Heart right ventricle (tissue), 16 donors: ENCODE data around the gene BICRAL. TPM values are rescaled to one million over a fixed set of nuclear protein-coding genes. Genes with fewer than 3 reads are reported as not detected.

ENCODE experiments used
- ATAC-seq, 8 donors: fragments of 200-7000 bp; cut with Tn5 transposase; one replicate each; pipeline ENCODE4 v1.9.1; 2020; ENCODE audit warnings: mild to moderate bottlenecking in 8 of 8, moderate library complexity in 8 of 8, moderate number of reproducible peaks in 1 of 8
- DNase-seq, 2 donors: peaks; one replicate each; pipeline ENCODE4 v3.0.0-alpha.2; 2020
- H3K27ac ChIP-seq, 10 donors: fragments of 200-600 bp; sonication (generic) in 2 of 10; one replicate each; pipeline versions ENCODE4 v1.5.0 to v1.8.0; 2020 to 2022; ENCODE audit warnings: mild to moderate bottlenecking in 3 of 10
- H3K27me3 ChIP-seq, 7 donors: fragments of 200-600 bp; one replicate each; pipeline ENCODE4 v1.8.0; 2021 to 2022; ENCODE audit warnings: mild to moderate bottlenecking in 2 of 7
- H3K36me3 ChIP-seq, 9 donors: fragments of 200-600 bp; sonication (generic) in 1 of 9; one replicate each; pipeline versions ENCODE4 v1.5.0 to v1.8.0; 2020 to 2022; ENCODE audit warnings: mild to moderate bottlenecking in 2 of 9
- H3K4me1 ChIP-seq, 9 donors: fragments of 200-600 bp; sonication (generic) in 1 of 9; one replicate each; pipeline versions ENCODE4 v1.5.0 to v1.8.0; 2020 to 2022; ENCODE audit warnings: mild to moderate bottlenecking in 4 of 9
- H3K4me3 ChIP-seq, 10 donors: fragments of 200-600 bp; sonication (generic) in 2 of 10; one replicate each; pipeline versions ENCODE4 v1.5.0 to v1.8.0; 2020 to 2022; ENCODE audit warnings: mild to moderate bottlenecking in 7 of 10, moderate library complexity in 2 of 10
- H3K9me3 ChIP-seq, 11 donors: fragments of 200-600 bp in 10 of 11; sonication (generic) in 2 of 11; one replicate each; pipeline versions ENCODE4 v1.5.0 to v1.8.0; 2013 to 2022; ENCODE audit warnings: mild to moderate bottlenecking in 2 of 11, control low read depth in 1 of 11, moderate library complexity in 1 of 11
- CTCF ChIP-seq, 9 donors: fragments of 200-600 bp; sonication (generic) in 2 of 9; IDR thresholded peaks; one replicate each; pipeline versions ENCODE4 v1.5.0 to v1.8.0; 2021 to 2022; ENCODE audit warnings: antibody characterized with exemption in 9 of 9, mild to moderate bottlenecking in 5 of 9, moderate library complexity in 1 of 9
- WGBS, 2 donors: extraction: QIAGEN DNeasy Blood & Tissue Kit; methylation state at CpG; one replicate each; pipeline ENCODE4 v1.1.7; 2013; ENCODE audit warnings: inconsistent platforms in 1 of 2; 5-methylcytosine and 5-hydroxymethylcytosine counted together
- intact Hi-C, 10 donors: fragments of 100-400 bp; cut with DNase I; formaldehyde crosslinking; loops; one replicate each; pipeline versions ENCODE4 v1.11.1 to v1.14.2; 2022
- polyA plus RNA-seq, 2 donors: library from polyadenylated mRNA; stranded (reverse); fragments of 200-250 nt; gene quantifications; one replicate each; pipeline ENCODE4 v1.2.3, GENCODE V29; 2013
- total RNA-seq, 10 donors: library from RNA; stranded (reverse); fragmentation: NEBNext Ultra II Directional in 3 of 10; extraction: Animal tissue kit (Norgen Biotek cat#: 25700) in 3 of 10; gene quantifications; one replicate each; pipeline versions ENCODE4 v1.2.1 to v1.2.4, GENCODE V29; 2021 to 2023
- donor health status: Arrhythmogenic right ventricular cardiomyopathy.
- donor health status: ischemic (EF 13 %, LVEDD 7.1; RV severe dilation, severe dysfunction).
- donor health status: healthy with polysubstance abuse.
- donor health status: DM: no; HTN: yes; CAD: no.
- donor health status: DM: no; HTN: no; CAD: no.
- donor health status: ischemic (EF 25% LVEDD 6.9; RV normal size, moderate dysfunction).
- donor health status: ischemic (EF 25% LVEDD 5.7; RV mildly dilated, moderate dysfunction).
- donor health status: healthy.
- donor health status: DM: yes; HTN: yes; CAD: no.
- donor health status: Ischemic cardiomyopathy.
- donor health status: ischemic (EF 35%, LVEDD 5.7; RV mildly dilated, moderate dysfunction).
- donor health status: nonischemic (EF 11% LVEDD 7.7; RV severe dilation, severe dysfunction).
- donor health status: DM: yes; HTN: yes; CAD: no.
- donor health status: PGD.
- donor health status: ischemic (EF 29% LVEDD 5.4; RV normal size, mild dysfunction).
- donor health status: nonischemic (EF 23%, LVEDD 6.1; RV moderate dilation, normal function).

Gene BICRAL
- total and polyA plus RNA-seq, 12 donors = 2.7 to 15.7 (median 13.4) TPM

DNA sequence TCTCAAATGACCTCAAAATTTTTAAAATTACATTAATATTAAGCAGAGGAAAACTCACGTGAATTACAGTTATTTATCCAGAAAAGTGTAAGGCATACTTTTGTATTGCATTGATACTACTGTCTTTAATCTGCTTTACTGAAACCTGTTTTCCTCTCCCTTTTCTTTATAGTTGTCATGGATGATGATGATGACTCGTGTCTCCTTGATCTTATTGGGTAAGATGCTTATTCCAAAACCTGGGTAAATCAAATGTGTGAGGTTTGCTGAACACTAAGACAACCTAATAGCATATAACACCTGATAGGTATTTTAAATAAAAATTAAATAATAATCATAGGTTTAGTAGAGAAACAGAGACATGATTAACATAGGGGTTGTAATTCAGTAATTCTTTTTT, 40.0 kb downstream of the BICRAL start:
- no peak overlapping the region for H3K4me3 ChIP-seq
- H3K4me1 ChIP-seq = peaks cover 0 to 37% (median 26%) of the 10 kb centered on the region in 9 donors
- intact Hi-C loops = loop anchor here in 3 of 10 donors (5.0 kb wide), 1 partner anchor 40 kb away; the partner anchor contains the start of gene BICRAL (in 3 of the 3)
- peak overlapping the region in 6 of 10 donors; percentile 28 to 77 (median 65) for H3K27ac ChIP-seq
- no peaks in the 10 kb centered on the region for H3K27me3 ChIP-seq
- 78 to 87% methylated on average over 2 of the region's 2 CpGs for WGBS, 2 donors
- no peak for TF ChIP-seq CTCF (IDR thresholded peaks at IDR 0.05)
- peaks cover 0 to 55% (median 35%) of the 10 kb centered on the region in 9 donors for H3K36me3 ChIP-seq
- H3K9me3 ChIP-seq = no peaks in the 10 kb centered on the region
- no peak for DNase-seq
- ATAC-seq = no peak

GRCh38 chr6:42829561-42830092, 47.8 kb downstream of the BICRAL start:
- WGBS, 2 donors = 96 to 97% methylated on average over 8 of the region's 8 CpGs
- Histone ChIP-seq H3K4me3 (no peak overlapping the region), H3K36me3 (peaks cover 5 to 100% (median 55%) of the 10 kb centered on the region in 9 donors), H3K9me3 (no peaks in the 10 kb centered on the region), H3K27ac (no peak overlapping the region), H3K27me3 (no peaks in the 10 kb centered on the region), H3K4me1 (no peaks in the 10 kb centered on the region)
- intact Hi-C loops = no loop called here
- no peak for ATAC-seq
- TF ChIP-seq CTCF (IDR thresholded peaks at IDR 0.05) = no peak
- DNase-seq = no peak

DNA sequence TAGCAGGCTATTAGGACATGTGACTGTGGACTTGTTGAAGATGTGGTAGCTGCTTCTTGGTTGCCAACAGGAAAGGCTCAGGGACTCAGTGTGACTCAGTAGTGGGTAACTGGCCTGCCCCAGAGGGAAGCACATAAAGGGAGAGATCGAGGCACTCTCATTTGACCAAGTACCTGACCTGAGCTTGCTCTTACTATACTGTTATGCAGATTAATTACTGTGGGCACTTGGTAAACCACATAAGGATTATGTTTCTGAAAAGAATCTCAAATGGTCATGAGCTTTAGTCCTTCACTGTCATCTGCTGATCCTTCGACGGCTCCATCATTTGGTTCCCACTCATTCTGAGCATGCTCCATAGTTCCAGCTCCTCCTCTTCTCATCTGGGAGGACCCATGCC, 49.4 kb downstream of the BICRAL start:
- peaks cover 4 to 100% (median 47%) of the 10 kb centered on the region in 9 donors for H3K36me3 ChIP-seq
- no peak overlapping the region for H3K4me3 ChIP-seq
- H3K27me3 ChIP-seq = no peaks in the 10 kb centered on the region
- no peaks in the 10 kb centered on the region for H3K4me1 ChIP-seq
- 89 to 93% methylated on average over 3 of the region's 3 CpGs for WGBS, 2 donors
- no peak overlapping the region for H3K27ac ChIP-seq
- no peak for DNase-seq
- intact Hi-C loops = loop anchor here in 1 of 10 donors (1.0 kb wide), 1 partner anchor 23 kb away; no protein-coding TSS in a partner anchor
- no peak for ATAC-seq
- TF ChIP-seq CTCF (IDR thresholded peaks at IDR 0.05) = no peak
- H3K9me3 ChIP-seq = no peaks in the 10 kb centered on the region

DNA sequence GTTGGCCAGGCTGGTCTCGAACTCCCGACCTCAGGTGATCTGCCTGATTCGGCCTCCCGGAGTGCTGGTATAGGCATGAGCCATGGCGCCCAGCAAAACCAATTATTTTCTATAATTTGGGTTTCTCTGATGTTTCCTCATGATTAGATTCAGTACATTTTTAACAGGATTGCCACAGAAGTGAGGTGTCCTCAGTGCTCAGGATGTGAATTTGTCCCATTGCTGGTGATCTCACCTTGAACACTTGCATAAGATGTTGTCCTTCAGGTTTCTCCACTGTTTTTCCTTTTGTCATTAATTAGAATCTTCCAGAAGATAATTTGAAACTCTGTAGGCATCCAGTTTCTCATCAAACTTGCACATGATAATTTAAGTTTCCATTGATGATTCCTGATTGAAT, 52.2 kb downstream of the BICRAL start:
- H3K27ac ChIP-seq = no peak overlapping the region
- intact Hi-C loops = no loop called here
- no peaks in the 10 kb centered on the region for H3K4me1 ChIP-seq
- ATAC-seq (no peak), DNase-seq (no peak)
- H3K27me3 ChIP-seq = no peaks in the 10 kb centered on the region
- WGBS, 2 donors = 96 to 97% methylated on average over 5 of the region's 5 CpGs
- H3K4me3 ChIP-seq = no peak overlapping the region
- TF ChIP-seq CTCF (IDR thresholded peaks at IDR 0.05) = no peak
- H3K36me3 ChIP-seq = peaks cover 0 to 94% (median 27%) of the 10 kb centered on the region in 9 donors
- H3K9me3 ChIP-seq = no peaks in the 10 kb centered on the region
